Adrenal gland (tissue), 5 donors: Measurements from ENCODE around the gene REM1.
"Not testable (repeated sequence)": the region's sequence is repeated elsewhere in the genome, so short reads cannot be mapped to it uniquely, and the experiment has no call there.

Source experiments
- POLR2A ChIP-seq, 2 donors: fragments of 450-650 bp; IDR thresholded peaks; one replicate each; pipeline ENCODE4 v1.6.1; 2017; ENCODE audit warnings: antibody characterized with exemption in 2 of 2, mild to moderate bottlenecking in 2 of 2, moderate library complexity in 1 of 2
- TF ChIP-seq, protein P1 (sequence below), 6 experiments: fragments of 450-650 bp in 4 of 6; fragments of 200-600 bp in 2 of 6; sonication (generic) in 1 of 6; IDR thresholded peaks; 1 replicate in 5 of 6; 2 replicates in 1 of 6; pipeline versions ENCODE4 v1.5.1 to v1.8.0; 2016 to 2021; ENCODE audit warnings: antibody characterized with exemption in 6 of 6, mild to moderate bottlenecking in 2 of 6, moderate library complexity in 1 of 6
- donor health status: DM: no; HTN: no; CAD: no.

DNA sequence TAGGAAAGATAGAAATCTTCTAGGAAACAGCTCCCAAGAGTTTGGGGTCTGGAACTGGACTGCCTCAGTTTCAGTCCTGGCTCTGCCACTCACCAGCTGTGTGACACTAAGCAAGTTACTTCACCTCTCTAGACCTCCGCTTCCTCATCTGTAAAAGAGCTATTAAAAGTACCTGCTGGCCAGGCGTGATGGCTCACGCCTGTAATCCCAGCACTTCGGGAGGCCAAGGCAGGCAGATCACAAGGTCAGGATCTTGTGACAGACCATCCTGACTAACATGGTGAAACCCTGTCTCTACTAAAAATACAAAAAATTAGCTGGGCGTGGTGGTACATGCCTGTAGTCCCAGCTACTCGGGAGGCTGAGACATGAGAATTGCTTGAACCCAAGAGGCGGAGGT, 46.2 kb downstream of the REM1 start:
- TF ChIP-seq, protein P1, sequence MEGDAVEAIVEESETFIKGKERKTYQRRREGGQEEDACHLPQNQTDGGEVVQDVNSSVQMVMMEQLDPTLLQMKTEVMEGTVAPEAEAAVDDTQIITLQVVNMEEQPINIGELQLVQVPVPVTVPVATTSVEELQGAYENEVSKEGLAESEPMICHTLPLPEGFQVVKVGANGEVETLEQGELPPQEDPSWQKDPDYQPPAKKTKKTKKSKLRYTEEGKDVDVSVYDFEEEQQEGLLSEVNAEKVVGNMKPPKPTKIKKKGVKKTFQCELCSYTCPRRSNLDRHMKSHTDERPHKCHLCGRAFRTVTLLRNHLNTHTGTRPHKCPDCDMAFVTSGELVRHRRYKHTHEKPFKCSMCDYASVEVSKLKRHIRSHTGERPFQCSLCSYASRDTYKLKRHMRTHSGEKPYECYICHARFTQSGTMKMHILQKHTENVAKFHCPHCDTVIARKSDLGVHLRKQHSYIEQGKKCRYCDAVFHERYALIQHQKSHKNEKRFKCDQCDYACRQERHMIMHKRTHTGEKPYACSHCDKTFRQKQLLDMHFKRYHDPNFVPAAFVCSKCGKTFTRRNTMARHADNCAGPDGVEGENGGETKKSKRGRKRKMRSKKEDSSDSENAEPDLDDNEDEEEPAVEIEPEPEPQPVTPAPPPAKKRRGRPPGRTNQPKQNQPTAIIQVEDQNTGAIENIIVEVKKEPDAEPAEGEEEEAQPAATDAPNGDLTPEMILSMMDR (IDR thresholded peaks at IDR 0.05): not testable (repeated sequence)
- TF ChIP-seq POLR2A (IDR thresholded peaks at IDR 0.05): not testable (repeated sequence)
